ENCODE data around the gene ARHGAP45. TPM values are rescaled to one million over a fixed set of nuclear protein-coding genes. Genes with fewer than 3 reads are reported as not detected.
A peak's percentile ranks its signal among the peaks of the same experiment; 100 is the strongest.
"Not testable (repeated sequence)": the region's sequence is repeated elsewhere in the genome, so short reads cannot be mapped to it uniquely, and the experiment has no call there.

The ARHGAP45 gene, protein sequence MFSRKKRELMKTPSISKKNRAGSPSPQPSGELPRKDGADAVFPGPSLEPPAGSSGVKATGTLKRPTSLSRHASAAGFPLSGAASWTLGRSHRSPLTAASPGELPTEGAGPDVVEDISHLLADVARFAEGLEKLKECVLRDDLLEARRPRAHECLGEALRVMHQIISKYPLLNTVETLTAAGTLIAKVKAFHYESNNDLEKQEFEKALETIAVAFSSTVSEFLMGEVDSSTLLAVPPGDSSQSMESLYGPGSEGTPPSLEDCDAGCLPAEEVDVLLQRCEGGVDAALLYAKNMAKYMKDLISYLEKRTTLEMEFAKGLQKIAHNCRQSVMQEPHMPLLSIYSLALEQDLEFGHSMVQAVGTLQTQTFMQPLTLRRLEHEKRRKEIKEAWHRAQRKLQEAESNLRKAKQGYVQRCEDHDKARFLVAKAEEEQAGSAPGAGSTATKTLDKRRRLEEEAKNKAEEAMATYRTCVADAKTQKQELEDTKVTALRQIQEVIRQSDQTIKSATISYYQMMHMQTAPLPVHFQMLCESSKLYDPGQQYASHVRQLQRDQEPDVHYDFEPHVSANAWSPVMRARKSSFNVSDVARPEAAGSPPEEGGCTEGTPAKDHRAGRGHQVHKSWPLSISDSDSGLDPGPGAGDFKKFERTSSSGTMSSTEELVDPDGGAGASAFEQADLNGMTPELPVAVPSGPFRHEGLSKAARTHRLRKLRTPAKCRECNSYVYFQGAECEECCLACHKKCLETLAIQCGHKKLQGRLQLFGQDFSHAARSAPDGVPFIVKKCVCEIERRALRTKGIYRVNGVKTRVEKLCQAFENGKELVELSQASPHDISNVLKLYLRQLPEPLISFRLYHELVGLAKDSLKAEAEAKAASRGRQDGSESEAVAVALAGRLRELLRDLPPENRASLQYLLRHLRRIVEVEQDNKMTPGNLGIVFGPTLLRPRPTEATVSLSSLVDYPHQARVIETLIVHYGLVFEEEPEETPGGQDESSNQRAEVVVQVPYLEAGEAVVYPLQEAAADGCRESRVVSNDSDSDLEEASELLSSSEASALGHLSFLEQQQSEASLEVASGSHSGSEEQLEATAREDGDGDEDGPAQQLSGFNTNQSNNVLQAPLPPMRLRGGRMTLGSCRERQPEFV
- 3.3 and 4.9 TPM in 2 replicates for total RNA-seq (2014; rRNA removed; shearing (Covaris generic))
- 1.7 and 2.3 TPM in 2 replicates for polyA plus RNA-seq (2015; cell fraction: cytosol; rRNA removed)
- polyA plus RNA-seq (2015; cell fraction: nucleus; rRNA removed), result 1.2 and 3.1 TPM in 2 replicates

DNA sequence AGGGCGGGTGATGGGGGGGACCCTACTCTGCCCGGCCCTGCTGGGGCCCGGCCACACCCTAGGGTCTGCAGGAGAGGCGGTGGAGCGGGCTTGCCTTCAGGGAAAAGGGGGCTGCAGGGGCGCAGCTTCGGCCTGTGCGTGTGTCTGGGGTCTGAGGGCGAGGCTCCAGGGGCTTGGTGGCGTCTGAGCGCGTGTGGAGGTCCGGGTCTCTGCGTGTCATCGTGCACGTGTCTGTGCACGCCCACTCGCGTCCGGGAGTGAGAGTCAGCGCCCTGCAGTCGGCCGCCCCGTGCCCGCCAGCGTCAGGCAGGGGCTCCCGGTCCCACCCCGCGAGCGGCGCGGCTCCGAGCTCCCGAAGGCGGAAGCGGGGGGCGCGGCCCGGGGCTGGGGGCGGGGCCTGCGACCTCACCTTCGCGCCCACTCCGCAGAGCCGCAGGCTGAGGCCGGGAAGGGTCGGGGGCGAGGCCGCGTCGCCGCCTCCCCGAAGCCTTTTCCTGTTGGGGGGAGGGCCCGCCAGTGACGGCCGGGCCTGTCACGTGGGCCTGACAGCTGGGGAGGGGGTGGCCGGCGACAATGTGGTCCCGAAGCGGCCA lies at the start of gene ARHGAP45:
Gene ARHGAP45, plus strand, starts transcription at position 420 of the 593 bp plus-strand sequence. CDS start 239 bp downstream, outside the sequence.
- DNase-seq (ENCODE audit: low read depth, low spot score), result no peak
- in situ Hi-C loops (cut with HindIII; ENCODE audit: low pct_unique_long_range_greater_than_20kb, low sequenced_read_pairs), result no loop called here

DNA sequence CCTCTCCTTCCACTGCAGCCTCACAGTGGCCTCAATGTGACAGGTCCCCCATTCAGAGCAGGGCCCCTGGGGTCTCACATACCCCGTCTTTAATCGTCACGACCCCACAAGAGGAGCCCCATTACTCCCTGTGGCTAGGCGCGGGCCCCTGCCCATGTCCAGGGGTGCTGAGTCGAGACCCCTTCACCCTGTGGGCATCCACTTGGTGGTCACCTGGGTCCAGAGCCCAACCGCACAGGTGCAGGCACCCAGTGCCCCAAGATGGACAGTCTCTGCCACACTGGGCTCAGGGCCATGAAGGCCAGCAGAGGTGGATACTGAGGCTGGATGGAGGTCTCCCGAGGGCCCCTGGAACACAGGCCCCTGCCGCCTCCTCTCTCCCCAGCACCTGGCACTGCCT lies 49.1 kb upstream of the ARHGAP45 start:
- in situ Hi-C loops (cut with HindIII; ENCODE audit: low pct_unique_long_range_greater_than_20kb, low sequenced_read_pairs), result no loop called here

DNA sequence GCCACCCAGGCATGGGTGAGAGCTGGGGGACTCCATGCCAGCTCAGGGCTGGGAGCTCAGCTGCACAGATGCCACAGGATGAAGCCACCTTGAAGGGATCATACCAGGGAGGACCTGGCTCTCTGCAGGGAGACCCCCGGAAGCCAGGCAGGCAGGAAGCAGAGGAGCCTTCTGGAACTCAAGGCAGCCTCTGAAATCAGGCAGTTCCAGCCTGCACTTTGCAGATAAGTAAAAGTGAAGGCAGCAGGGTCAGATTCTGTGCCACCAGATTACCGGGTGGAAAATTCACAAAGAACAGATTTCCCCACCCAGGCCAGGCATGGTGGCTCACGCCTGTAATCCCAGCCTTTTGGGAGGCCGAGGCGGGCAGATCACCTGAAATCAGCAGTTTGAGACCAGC lies 48.6 kb upstream of the ARHGAP45 start:
- in situ Hi-C loops (cut with HindIII; ENCODE audit: low pct_unique_long_range_greater_than_20kb, low sequenced_read_pairs), result no loop called here
- DNase-seq (ENCODE audit: low read depth, low spot score), result no peak

More for the DNA sequence above, 49.1 kb upstream of the ARHGAP45 start:
- no peak for DNase-seq (ENCODE audit: low read depth, low spot score)

DNA sequence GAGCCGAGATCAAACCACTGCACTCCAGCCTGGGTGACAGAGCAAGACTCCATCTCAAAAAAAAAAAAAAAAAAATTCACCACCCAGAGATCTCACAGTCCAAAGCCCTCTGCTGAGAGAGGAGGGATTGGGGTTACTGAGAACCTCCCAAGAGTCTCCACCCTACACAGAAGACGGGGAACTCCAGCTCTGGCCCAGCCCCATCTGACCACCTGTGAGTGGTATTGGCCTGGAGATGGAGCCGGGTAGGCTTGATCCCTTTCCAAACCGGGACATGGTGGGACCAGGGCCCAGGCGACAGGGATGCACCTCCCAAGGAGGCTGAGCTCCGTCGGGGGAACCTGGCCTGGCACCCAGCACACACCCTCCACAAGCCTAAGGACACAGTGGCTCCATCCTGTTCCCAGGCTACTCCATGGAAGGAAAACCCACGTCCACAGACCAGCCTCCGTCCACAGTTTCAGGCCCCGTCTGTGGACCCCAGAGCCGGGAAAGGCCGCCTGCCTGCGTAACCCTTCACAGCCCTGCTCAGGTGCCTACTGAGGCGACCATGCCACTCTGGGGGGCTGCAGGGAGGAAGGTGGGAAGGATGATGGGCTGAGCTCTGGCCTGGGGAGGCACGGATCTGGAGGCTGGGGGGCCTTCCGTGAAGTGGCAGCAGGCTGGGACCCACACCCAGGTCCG lies 47.9 kb upstream of the ARHGAP45 start:
- no peak for DNase-seq (ENCODE audit: low read depth, low spot score)
- in situ Hi-C loops (cut with HindIII; ENCODE audit: low pct_unique_long_range_greater_than_20kb, low sequenced_read_pairs), result no loop called here

DNA sequence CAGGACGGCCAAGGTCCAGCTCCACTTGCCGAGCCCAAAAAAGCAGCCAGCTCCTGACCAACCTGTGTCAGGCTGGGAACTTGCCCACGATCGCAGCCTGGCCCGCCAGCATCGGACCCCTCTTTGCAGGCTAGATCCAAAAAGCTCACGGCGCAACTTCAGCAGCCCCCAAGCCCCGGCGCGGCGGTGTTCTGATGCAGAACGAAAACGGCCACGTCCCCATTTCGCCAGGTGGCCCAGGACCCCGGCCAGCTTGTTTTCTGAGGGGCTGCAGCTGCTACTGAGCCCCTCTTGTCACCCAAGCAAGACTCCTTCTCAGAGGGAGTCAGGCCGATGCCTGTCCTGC lies 47.4 kb upstream of the ARHGAP45 start:
- in situ Hi-C loops (cut with HindIII; ENCODE audit: low pct_unique_long_range_greater_than_20kb, low sequenced_read_pairs), result no loop called here

DNA sequence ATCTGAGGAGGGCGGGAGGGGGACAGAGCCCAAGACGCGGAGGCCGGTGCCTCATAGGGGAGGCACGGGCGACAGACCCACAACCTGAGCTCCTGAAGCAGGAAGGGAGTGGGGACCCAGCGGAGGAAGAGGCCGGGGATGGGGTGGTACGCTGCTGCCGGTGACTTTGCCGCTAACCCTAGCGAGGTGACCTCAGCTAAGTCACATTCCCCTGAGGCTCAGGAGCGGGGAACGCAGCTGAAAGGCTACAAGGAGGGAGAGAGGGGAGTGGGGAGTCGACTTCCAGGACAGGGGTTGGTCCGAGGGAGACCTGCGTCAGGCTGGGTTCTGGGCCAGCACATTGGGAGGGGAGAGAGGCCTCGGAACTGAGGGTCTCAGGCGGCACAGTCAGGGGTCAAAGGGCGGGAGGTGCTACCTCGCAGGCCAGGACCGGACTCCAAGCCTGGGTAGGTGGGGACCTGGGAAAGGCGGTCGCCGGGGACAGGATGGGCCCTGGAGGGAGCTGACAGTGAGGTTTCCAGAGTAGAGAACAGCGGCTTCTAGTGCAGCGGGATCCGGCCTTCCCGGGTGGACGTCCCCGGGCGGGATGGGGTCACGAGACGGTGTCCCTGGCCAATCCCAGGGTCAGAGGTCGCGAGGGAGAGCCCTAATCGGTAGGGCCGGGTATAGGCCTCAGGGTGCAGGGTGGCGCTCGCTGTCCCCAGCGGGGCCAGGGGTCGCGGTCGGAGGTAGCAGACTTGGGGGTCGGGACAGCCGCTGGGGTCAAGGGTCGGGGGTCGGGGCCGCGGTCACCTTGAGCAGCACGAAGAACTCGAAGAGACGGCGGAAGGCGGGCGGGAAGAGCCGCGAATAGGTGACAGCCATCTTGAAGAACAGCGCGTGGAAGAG lies 46.7 kb upstream of the ARHGAP45 start:
- no peak for DNase-seq (ENCODE audit: low read depth, low spot score)
- in situ Hi-C loops (cut with HindIII; ENCODE audit: low pct_unique_long_range_greater_than_20kb, low sequenced_read_pairs), result no loop called here

More for the DNA sequence above, 47.4 kb upstream of the ARHGAP45 start:
- no peak for DNase-seq (ENCODE audit: low read depth, low spot score)

DNA sequence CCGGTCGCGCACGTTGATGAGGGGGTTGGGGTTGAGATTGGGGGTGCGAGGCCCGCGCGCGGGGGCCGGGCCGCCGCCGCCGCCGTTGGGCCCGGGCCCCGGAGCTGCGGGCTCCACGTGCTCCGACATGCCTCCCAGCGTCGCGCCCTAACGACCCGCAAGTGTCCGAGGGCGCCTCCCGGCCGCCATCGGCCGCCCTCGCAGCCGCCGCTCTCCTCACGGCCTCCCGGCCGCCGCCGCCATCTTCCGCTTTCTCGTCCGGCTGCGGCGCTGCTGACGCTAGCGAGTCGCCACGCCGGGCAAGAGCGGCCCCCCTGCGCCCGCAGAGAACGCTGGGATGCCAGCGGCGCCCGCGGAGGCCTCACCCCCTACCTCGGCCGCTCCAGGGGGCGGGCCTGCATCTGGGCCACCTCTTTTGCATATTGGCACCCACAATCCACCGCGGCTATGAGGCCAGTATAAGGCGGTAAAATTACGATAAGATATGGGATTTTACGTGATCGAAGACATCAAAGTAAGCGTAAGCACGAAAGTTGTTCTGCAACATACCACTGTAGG lies 46.0 kb upstream of the ARHGAP45 start, which contains the start of gene TMEM259:
Gene TMEM259, minus strand, starts transcription at position 256 of the 558 bp plus-strand sequence. Its CDS starts 127 bp downstream, at position 129.
- peak; percentile 94 for DNase-seq (ENCODE audit: low read depth, low spot score)
- in situ Hi-C loops (cut with HindIII; ENCODE audit: low pct_unique_long_range_greater_than_20kb, low sequenced_read_pairs), result no loop called here

DNA sequence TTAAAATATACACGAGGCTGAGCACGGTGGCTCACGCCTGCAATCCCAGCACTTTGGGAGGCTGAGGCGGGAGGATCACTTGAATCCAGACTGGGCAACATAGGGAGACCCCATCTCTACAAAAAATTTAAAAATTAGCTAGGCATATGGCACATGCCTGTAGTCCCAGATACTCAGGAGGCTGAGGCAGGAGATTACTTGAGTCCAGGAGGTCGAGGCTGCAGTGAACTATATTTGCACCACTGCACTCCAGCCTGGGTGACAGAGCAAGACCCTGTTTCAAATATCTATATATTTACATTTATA lies 43.1 kb upstream of the ARHGAP45 start:
- DNase-seq (ENCODE audit: low read depth, low spot score); in situ Hi-C loops (cut with HindIII; ENCODE audit: low pct_unique_long_range_greater_than_20kb, low sequenced_read_pairs): not testable (repeated sequence)

DNA sequence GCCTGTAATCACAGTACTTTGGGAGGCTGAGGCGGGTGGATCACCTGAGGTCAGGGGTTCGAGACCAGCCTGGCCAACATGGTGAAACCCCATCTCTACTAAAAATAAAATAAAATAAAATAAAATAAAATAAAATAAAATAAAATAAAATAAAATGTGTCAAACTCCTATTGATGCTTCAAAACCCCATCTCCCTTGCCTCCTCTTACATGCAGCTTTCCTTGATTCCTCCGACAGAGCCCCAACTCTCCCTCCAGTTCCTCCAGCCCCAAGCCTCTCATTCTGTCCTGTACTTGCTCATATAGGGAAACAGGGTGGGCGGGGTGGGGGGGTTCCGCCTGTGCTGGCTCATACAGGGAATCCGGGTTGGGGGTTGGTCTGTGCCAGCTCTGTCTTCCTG lies 41.9 kb upstream of the ARHGAP45 start:
- DNase-seq (ENCODE audit: low read depth, low spot score); in situ Hi-C loops (cut with HindIII; ENCODE audit: low pct_unique_long_range_greater_than_20kb, low sequenced_read_pairs): not testable (repeated sequence)

DNA sequence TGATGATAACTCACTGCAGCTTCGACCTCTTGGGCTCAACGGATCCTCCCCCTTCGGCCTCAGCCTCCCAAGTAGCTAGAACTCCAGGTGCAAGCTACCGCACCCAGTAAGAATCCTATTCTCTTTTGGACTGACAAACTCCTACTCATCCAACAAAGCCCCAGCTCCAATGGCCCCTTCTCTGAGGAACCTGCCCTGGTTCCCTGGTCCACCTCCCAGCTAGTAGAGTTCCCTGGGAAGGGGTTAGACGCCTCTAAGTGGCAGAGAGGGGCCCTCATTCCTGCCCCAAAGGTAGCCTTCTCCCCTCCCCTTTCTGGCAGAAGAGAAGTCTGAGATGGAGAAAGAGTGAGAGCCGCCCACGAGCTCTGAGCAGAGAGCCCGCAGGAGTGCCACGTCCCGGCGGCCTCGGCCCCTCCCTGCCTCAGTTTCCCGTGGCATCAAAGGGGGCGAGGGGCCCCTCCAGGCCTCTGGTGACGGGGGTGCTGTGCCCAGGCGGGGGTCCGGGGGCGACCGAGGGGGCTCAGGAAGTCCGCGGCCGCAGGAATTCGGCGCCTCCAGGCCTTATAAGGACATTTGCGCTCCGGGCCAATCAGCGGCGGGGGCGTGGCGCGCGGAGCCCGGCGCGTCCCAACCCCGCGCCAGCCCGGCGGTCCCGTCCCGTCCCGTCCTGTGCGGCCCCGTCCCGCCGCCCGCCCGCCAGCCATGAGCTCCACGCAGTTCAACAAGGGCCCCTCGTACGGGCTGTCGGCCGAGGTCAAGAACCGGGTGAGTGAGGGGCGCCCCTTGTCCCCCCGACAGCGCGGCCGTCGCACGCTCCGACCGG lies 40.8 kb upstream of the ARHGAP45 start, which contains the start of gene CNN2:
Gene CNN2, plus strand, starts transcription at position 649 of the 823 bp plus-strand sequence. Its CDS starts 54 bp downstream, at position 703.
- peak; percentile 43 for DNase-seq (ENCODE audit: low read depth, low spot score)
- in situ Hi-C loops (cut with HindIII; ENCODE audit: low pct_unique_long_range_greater_than_20kb, low sequenced_read_pairs), result no loop called here

DNA sequence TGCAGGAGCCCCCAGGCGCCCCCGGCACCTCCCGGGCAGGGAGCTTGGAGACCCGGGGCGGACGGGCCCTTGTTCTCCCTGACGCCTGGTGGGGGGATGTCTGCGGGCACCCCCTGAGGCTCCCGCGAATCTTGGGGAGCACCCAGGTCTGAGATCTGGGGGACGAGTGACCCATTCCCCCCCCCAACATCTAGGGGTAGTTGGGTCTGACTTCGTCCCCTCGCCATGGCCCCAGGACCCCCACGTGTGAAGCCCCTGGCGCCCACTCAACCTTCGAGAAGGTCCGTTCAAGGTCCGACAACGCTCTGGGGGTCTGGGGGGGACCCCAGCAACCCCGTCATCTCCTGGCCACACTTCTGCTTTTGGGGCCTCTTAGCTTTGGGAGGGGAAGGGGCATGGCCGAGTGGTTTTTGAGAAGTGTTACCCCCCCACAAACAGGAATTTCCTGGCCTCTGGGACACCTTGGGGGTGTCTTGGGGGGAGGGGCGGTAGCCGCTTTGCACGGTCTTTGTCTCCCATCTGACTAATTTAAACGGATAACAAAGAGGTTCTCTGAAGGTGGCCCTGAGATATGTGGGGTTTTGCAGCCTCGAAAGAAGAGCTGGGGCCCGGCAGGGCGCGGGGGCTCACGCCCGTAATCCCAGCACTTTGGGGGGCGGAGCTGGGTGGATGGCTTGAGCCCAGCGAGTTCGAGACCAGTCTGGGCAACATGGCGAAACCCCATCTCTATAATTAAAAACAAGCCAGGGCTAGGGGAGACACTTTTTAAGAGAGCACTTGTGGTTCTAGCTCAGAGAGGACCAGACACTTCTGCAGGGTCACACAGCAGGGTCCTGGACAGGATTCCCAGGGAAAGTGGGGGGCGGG lies 40.0 kb upstream of the ARHGAP45 start:
- in situ Hi-C loops (cut with HindIII; ENCODE audit: low pct_unique_long_range_greater_than_20kb, low sequenced_read_pairs), result no loop called here
- DNase-seq (ENCODE audit: low read depth, low spot score), result no peak

DNA sequence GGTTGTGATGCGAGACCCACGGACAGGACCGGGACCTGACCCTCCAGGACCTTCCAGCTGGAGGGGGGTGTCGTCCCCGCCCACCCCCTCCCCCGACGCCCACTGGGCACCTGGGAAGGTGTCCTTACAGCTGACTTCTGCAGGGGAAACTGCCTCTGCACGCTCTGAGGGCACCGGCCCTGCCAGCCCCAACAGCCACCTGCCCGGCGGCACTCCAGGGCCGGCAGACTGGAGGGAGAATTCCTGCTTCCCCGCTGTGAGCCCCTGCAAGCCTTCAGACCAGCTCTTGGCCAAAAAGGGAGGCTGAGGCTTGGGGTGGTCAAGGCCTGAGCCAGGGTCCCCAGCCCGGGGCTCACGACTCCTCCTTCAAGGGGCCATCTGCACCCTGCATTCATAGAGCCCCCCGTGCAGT lies 39.3 kb upstream of the ARHGAP45 start:
- DNase-seq (ENCODE audit: low read depth, low spot score), result no peak
- in situ Hi-C loops (cut with HindIII; ENCODE audit: low pct_unique_long_range_greater_than_20kb, low sequenced_read_pairs), result no loop called here

DNA sequence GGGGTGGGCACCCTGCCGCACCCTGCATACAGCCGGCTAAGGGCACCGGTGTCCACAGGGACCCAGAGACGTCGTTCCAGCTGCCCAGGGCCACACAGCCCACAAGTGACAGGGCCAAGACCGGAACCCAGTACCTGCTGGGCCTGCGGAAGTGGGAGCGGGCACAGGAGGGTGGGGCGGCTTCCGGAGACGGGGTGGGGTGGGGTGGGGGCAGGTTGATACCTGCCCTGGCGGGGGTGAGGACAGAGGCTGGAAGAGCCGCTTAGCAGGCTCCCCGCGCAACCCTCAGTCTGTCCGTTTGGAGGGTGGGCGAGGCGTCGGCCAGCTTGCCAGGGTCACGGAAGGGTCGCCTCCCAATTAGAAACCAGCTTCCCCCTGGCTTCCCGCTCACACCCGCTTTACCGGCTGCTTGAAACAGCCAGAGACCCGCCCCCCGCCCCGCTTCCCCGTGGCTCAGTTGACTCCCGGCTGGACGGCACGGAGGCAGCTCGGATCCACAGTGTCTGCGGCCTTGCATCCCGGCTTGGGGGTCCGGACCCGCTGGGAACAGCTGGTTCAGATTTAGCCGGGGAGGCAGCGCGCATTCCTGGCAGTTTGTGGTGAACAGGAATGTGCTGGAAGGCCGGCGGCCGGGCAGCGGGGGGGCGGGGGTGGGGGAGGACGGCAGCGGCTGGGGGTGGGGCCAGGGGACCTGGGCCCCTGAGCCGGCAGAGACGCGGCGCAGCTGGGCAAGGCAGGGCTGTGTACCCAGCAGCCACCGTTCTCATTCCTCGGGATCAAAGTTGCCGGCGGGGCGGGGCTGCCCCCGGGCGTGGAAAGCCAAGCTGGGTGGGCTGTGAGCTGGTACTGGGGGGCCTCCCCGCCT lies 38.7 kb upstream of the ARHGAP45 start:
- no peak for DNase-seq (ENCODE audit: low read depth, low spot score)
- in situ Hi-C loops (cut with HindIII; ENCODE audit: low pct_unique_long_range_greater_than_20kb, low sequenced_read_pairs), result no loop called here

Data from SK-MEL-5 (cell line).